Measurements from ENCODE around the gene DENND6B.
A peak's percentile ranks its signal among the peaks of the same experiment; 100 is the strongest.
"Not testable (repeated sequence)": the region's sequence is repeated elsewhere in the genome, so short reads cannot be mapped to it uniquely, and the experiment has no call there.

DENND6B gene

DNA sequence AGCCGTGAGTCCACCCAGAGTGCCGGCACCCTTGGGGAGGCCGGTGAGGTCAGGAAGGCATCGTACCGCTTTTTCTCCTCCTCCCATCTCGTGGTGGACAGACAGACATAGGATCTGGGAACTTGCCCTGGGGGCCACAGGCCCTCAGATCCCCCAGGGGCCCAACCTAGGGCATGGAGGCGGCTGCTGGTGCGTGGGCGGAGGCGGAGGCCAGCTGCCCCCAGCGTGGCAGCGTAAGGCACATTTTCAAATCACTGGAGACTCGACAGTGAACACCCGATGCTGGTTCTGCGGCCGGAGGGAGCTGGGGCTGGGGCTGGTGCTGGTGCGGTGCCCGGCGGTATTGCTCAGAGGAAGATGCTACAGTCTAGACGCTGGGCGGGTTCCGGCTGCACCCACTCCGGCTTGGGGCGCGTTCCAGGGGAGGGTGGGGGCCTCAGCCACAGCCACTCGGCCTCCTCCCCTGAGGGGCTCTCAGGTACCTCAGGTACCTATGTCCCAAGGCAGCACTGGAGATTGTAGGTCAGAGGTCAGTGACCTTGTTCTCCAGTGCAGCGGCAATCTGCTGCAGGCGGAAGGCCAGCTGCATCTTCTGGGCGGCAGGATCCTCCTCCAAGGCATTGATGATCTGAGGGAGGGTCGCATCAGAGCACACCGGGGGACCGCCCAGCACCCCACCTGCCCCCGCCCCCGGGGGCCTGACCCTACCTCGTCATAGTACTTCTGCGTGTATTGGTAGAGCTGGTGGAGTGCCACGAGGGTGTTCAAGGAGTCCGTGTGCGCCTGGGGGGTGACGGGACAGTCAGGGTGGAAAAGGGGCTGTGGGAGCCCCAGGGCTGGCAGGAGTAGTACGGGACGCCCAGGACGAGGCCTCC lies 51.4 kb downstream of the DENND6B start:
- TF ChIP-seq, protein P1, sequence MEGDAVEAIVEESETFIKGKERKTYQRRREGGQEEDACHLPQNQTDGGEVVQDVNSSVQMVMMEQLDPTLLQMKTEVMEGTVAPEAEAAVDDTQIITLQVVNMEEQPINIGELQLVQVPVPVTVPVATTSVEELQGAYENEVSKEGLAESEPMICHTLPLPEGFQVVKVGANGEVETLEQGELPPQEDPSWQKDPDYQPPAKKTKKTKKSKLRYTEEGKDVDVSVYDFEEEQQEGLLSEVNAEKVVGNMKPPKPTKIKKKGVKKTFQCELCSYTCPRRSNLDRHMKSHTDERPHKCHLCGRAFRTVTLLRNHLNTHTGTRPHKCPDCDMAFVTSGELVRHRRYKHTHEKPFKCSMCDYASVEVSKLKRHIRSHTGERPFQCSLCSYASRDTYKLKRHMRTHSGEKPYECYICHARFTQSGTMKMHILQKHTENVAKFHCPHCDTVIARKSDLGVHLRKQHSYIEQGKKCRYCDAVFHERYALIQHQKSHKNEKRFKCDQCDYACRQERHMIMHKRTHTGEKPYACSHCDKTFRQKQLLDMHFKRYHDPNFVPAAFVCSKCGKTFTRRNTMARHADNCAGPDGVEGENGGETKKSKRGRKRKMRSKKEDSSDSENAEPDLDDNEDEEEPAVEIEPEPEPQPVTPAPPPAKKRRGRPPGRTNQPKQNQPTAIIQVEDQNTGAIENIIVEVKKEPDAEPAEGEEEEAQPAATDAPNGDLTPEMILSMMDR (conservative IDR thresholded peaks at IDR 0.05): no peak
- TF ChIP-seq ZFX (IDR thresholded peaks at IDR 0.05): no peak

DNA sequence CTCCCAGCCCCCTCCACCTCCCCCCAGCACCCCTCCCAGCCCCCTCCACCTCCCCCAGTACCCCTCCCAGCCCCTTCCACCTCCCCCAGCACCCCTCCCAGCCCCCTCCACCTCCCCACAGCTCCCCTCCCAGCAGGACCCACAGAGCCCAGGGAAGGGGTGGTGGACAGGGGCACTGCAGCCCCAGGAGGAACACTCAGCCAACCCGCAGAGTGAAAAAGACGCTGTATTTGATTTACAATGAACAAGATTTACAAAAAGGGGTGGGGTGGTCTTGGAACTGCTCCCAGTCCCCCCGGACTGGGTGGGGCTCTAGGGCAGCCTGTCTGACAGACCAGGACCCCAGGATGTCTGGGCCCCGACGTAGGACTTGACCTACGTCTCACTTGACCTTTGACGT lies 52.0 kb downstream of the DENND6B start:
- no peak for TF ChIP-seq ZFX (IDR thresholded peaks at IDR 0.05)
- TF ChIP-seq, protein P1 (conservative IDR thresholded peaks at IDR 0.05): no peak
- H3K27ac ChIP-seq: no peak overlapping the region

More for the DNA sequence above, 51.4 kb downstream of the DENND6B start:
- H3K27ac ChIP-seq: no peak overlapping the region

DNA sequence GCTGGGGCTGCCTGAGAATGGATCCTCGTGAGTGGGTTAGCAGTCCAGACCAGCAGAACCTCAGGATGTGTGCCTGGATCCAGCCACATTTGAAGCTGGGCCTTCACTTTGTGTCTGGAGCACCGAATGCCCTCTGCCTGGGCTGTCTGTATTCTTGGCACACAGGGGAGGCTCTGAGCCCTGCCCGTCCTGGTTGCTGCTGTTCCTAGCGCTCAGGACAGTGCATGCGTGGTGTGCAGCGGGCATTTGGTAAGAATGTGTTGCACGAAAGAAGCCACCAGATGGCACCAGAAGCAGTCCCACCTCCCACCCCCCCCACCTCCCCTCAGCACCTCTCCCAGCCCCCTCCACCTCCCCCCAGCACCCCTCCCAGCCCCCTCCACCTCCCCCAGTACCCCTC lies 52.5 kb downstream of the DENND6B start:
- TF ChIP-seq, protein P1 (conservative IDR thresholded peaks at IDR 0.05): no peak; the same call in 1 of the 2 replicates
- no peak for TF ChIP-seq ZFX (IDR thresholded peaks at IDR 0.05)
- H3K27ac ChIP-seq: no peak overlapping the region; the same call in 1 of the 2 replicates

DNA sequence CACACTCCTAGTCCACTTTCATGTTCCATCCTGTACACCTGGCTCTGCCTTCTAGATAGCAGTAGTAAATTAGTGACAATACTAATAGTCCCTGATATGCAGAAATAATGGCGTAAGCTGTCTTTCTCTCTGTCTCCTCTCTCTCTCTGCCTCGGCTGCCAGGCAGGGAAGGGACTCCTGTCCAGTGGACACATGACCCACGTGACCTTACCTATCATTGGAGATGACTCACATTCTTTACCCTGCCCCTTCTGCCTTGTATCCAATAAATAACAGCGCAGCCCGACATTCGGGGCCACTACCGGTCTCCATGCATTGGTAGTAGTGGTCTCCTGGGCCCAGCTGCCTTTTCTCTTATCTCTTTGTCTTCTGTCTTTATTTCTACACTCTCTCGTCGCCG lies 53.0 kb downstream of the DENND6B start:
- H3K27ac ChIP-seq: not testable (repeated sequence)

DNA sequence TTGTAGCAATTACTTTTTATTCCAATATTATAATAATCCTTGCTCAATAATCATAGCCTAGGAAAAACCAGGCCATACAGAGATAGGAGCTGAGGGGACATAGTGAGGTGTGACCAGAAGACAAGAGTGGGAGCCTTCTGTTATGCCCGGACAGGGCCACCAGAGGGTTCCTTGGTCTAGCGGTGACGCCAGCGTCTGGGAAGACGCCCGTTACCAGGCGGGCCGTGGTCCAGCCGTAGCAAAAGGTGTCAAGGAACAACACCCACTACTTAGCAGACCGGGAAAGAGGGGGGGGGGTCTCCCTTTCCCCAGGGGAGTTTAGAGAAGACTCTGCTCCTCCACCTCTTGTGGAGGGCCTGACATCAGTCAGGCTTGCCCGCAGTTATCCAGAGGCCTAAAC lies 53.5 kb downstream of the DENND6B start:
- H3K27ac ChIP-seq: not testable (repeated sequence)
- TF ChIP-seq, protein P1 (conservative IDR thresholded peaks at IDR 0.05): peak; percentile 9; the same call in 1 of the 2 replicates

DNA sequence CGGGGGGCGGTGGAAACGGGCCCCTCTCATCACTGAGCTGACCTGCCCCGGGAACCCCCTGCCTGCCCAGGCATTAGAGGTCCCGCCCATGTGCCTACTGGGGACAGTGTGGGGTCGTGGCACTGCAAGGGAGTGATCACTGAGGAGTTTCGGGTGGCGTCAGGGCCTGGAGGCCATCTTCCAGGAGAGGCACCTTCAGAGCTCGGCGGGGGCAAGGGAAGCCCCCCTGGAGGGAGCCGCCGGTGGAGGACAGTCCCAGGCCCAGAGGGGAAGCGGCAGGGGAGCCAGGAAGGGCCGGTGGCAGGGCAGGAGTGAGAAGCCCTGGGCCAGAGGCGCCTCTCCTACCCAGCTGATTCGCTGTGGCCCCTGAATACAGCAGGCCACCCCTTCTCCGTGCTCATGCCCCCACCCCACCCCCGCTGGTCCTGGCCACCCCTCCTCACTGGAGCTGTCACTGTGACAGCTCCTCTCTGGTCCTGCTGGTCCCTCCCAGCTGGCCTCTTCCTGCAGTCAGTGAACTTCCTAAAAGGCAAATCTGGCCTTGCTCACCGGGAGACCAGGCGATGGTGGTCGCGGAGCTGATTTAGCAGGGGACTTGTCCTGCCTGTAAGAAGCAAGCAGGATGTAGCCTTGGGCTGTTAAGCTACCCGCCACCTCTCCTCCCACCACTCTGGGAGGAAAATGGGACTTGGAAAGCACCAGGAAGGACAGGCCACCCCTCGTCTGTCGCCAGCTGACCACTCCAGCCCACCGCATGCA lies 54.6 kb downstream of the DENND6B start:
- TF ChIP-seq, protein P1 (conservative IDR thresholded peaks at IDR 0.05): no peak
- TF ChIP-seq ZFX (IDR thresholded peaks at IDR 0.05): no peak

DNA sequence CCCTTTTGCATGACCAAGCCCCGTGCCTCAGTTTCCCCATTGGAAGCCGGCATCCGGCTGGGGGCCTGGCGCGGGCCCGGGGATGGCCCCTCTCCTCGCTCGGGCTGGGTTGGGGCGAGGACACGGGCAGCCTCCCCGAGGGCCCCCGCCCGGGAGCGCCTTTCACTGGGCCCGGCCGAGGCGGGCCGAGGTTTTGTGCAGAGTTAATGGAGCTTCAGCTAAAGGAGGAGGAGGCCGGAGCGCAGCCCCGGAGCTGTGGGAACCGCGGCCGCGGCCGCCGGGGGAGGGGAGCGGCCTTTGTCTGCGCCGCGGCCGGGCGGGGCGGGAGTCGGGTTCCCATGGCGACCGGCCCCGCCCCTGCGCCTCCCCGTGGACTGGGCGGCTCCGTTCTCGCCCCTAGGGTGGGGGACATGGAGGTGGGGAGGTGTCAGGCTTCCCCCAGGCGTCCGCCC lies 55.3 kb downstream of the DENND6B start:
- peak overlapping the region; percentile 67; the same call in 1 of the 2 replicates for H3K27ac ChIP-seq
- TF ChIP-seq, protein P1 (conservative IDR thresholded peaks at IDR 0.05): peak; percentile 20
- TF ChIP-seq ZFX (IDR thresholded peaks at IDR 0.05): no peak

More for the DNA sequence above, 54.6 kb downstream of the DENND6B start:
- H3K27ac ChIP-seq: no peak overlapping the region; the same call in 1 of the 2 replicates

All from C4-2B (cell line).